GM12875 (cell line): ENCODE results near the gene PANX2.
A peak's percentile ranks its signal among the peaks of the same experiment; 100 is the strongest.
"Not testable (repeated sequence)": the region's sequence is repeated elsewhere in the genome, so short reads cannot be mapped to it uniquely, and the experiment has no call there.

Source experiments
- H3K4me3 ChIP-seq: one replicate; pipeline ENCODE4 v1.5.1; 2011; ENCODE audit warnings: low read depth, low read length, control low read depth
- CTCF ChIP-seq: IDR thresholded peaks from 2 replicates; pipeline ENCODE4 v1.5.1; 2011; ENCODE audit warnings: low read depth, mild to moderate bottlenecking, control low read depth, inconsistent platforms, low read length, moderate library complexity, borderline replicate concordance; ENCODE audit not compliant: insufficient read depth

The PANX2 gene

GRCh38 chr22:50200461-50201190 is 30.1 kb downstream of the PANX2 start, which contains the start of gene SELENOO:
TSS of gene SELENOO (plus strand) at chr22:50201011. CDS start at chr22:50201037, 26 bp downstream.
- no peak for TF ChIP-seq CTCF
- H3K4me3 ChIP-seq, result peak within 1 kb of the TSS; percentile 75

- peak overlapping the region; percentile 75 for H3K4me3 ChIP-seq
- TF ChIP-seq CTCF, result no peak
Observed at GRCh38 chr22:50201191-50202129, 30.9 kb downstream of the PANX2 start.

GRCh38 chr22:50202130-50202666 is 31.7 kb downstream of the PANX2 start:
- no peak for TF ChIP-seq CTCF
- peak overlapping the region; percentile 75 for H3K4me3 ChIP-seq

- H3K4me3 ChIP-seq, result no peak overlapping the region
- TF ChIP-seq CTCF, result no peak
Observed at GRCh38 chr22:50203288-50203687, 32.8 kb downstream of the PANX2 start.

- H3K4me3 ChIP-seq, result no peak overlapping the region
- TF ChIP-seq CTCF, result no peak
Observed at GRCh38 chr22:50204571-50204970, 34.0 kb downstream of the PANX2 start.

GRCh38 chr22:50204998-50205397 is 34.5 kb downstream of the PANX2 start:
- H3K4me3 ChIP-seq, result not testable (repeated sequence)

- TF ChIP-seq CTCF, result no peak
- no peak overlapping the region for H3K4me3 ChIP-seq
Observed at GRCh38 chr22:50205781-50206569, 35.4 kb downstream of the PANX2 start.
